A549 (cell line): ENCODE measurements around the gene GPR158.

ENCODE experiments used
- EP300 ChIP-seq, 2 experiments: fragments of >200 bp; sonication (Bioruptor Twin); formaldehyde crosslinking; IDR thresholded peaks; 2 replicates in 1 of 2; 3 replicates in 1 of 2; pipeline ENCODE4 v1.6.1; 2016 to 2017
- HDAC2 ChIP-seq: fragments of 200-600 bp; sonication (generic); IDR thresholded peaks from 2 replicates; pipeline ENCODE4 v1.6.1; 2016
- JUNB ChIP-seq: fragments of >200 bp; sonication (Bioruptor Twin); formaldehyde crosslinking; IDR thresholded peaks from 2 replicates; pipeline ENCODE4 v1.6.1; 2016
- REST ChIP-seq: fragments of 200-600 bp; sonication (generic); IDR thresholded peaks from 2 replicates; pipeline ENCODE4 v1.6.1; 2016; ENCODE audit warnings: antibody characterized with exemption, mild to moderate bottlenecking, moderate library complexity

DNA sequence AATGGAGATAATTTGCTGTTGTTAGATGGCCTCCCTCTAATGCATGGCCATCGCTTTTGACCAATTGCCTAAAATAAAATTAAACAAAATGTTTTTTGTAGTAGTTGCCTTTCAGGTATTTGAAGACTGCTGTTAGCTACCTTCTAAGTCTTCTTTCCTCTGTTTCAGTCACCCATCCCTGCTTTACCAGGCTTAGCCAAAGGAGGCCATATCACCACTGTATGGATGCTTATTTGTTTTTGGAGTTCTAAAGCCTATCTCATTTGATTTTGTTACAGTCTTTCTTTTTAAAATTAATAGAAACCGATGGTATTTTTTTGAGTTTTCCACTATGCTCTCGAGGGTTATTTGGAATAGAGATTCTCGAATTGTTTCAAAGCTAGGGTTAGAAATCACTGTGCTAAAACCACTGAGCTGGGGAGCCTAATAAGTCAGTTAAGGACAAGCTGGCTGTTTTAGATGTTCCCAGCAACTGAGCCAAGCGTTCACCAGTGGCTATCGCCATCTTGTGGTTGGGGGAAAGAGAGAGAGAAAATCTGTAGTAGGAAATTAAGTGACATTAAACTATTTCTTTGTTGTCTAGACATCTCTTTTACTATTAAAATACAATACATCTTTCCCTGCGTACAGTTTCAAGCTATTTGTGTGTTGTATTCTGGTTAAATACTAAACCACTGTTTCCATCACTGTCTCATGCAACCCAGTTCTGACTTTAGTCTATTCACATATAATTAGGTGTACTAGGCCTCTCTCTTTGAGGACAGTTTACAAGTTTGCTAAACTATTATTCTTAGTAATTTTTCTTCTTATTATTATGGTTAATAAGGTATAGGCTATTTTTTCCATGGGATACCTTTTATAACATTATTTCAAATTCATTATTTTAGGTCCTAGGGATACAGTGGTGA is 52.2 kb downstream of the GPR158 start:
- TF ChIP-seq JUNB (no peak), HDAC2 (no peak), EP300 (IDR thresholded peaks at IDR 0.05) (no peak), REST (no peak)
